HG02571 (cell line): ENCODE measurements around the gene NFIC.
"Not testable (repeated sequence)": the region's sequence is repeated elsewhere in the genome, so short reads cannot be mapped to it uniquely, and the experiment has no call there.

Experiments
- ATAC-seq: cut with Tn5 transposase; IDR thresholded peaks from one replicate; pipeline ENCODE4 v1.9.1; 2021; ENCODE audit warnings: mild to moderate bottlenecking, moderate library complexity; ENCODE audit not compliant: unreplicated experiment

Gene NFIC

DNA sequence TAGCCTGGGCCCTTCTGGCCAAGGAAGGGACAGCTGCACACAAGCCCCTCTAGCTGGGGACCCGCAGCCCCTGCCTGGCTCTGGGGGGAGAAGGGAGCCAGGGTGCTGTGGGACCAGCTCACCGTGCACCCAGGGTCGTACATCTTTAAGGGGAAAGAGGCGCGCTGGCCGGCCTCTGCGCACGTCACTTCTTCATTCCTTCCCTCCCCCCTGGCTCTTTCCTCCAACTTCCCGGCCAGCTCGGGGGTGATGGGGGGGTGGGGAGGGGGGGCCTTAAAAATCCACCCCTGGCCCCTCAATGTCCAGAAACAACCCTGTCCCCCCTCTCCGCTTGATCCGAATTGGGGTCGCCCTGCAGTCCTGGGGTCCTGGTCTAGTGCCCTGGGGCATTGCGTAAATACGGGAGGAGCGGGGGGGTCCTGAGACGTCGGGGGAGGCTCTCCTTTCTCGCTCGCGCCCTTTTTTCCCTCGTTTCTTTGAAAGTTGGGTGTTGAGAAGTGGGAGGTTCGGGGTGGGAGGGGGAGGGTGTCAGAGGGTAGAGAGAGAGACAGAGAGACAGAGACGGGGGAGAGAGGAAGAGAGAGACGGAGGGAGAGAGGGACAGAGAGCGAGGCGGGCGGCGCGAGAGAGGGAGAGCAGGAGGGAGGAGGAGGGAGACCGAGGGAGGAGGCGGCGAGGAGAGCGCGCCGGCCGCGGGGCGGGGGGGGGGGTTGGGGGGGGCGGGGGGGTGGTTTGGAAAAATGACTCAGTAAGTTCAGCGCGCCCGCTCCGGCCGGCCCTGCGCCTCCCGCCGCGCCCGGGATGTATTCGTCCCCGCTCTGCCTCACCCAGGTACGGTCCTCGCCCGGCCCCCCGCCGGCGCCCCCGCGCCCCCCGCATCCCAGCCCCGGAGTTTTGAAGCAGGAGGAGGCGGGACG is at the start of gene NFIC:
Gene NFIC, plus strand, starts transcription at position 748 of the 917 bp plus-strand sequence. Its CDS starts 54 bp downstream, at position 802.
- ATAC-seq, result no peak

GRCh38 chr19:3316659-3317207 is 49.6 kb upstream of the NFIC start:
- no peak for ATAC-seq

DNA sequence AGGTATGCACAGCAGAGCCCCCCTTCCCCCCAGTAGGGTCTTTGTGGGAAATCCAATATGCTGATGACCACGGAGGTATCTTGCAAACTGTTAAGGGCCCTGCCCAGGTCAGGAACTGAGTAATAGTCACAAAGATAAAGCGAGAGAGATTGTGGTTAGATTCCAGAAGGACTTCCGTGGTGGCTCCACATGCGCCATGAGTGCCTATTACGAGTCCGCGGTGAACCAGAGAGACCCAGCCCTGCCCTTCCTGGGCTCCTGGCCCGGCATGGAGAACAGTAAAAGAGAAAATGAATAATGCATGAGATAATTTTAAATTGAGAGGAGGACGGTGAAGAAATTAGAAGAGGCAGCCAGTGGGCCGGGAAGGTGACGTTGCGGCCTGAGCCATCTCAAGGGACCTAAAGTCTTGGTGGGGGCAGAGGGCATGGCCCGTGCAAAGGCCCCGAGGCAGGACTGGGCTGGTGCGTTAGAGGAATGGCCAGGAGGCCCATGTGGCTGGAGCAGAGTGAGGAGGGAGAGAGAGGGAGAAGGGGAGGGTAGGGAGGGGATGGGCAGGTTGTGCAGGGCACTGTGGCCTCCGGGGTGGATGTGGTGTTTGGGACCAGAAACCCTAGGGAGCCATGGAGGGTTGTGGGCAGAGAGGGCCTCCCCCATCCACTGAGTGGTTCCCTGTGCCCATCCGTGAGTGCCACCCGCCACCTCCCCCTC is 46.6 kb upstream of the NFIC start:
- ATAC-seq, result no peak

DNA sequence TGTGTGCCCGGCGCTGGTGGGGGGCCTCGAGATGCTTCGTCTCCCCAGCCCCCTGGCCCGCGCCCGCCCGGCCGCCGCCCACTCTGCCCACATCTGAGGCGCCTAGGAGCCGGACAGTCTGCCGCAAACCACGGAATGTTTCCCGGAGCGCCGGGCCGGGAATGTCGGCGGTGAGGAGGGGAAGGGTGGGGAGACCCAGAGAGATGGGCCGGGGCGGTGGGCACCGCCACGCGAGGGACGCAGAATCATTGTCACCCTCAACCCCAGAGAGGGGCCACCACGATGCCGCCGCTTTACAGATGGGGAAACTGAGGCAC is 46.1 kb upstream of the NFIC start:
- no peak for ATAC-seq

GRCh38 chr19:3320853-3321252 is 45.5 kb upstream of the NFIC start:
- ATAC-seq, result no peak

DNA sequence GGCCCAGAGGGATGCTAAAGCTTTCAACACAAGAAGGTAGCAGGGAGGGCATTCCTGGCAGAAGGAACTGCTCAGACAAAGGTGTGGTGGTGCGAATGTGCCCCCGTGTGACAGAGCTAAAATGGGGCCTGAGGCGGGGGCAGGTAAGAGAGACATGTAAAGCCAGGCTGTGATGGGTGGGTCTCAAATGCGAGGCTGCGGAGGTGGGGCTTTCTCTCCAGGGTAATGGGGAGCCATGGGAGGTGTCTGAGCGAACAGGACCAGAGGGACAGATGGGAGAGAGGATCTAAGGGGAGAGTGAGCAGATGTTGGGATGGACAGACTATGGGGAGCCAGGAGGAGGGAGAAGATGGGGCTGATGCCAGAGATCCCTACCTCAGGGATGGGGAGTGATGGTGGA is 44.7 kb upstream of the NFIC start:
- no peak for ATAC-seq

DNA sequence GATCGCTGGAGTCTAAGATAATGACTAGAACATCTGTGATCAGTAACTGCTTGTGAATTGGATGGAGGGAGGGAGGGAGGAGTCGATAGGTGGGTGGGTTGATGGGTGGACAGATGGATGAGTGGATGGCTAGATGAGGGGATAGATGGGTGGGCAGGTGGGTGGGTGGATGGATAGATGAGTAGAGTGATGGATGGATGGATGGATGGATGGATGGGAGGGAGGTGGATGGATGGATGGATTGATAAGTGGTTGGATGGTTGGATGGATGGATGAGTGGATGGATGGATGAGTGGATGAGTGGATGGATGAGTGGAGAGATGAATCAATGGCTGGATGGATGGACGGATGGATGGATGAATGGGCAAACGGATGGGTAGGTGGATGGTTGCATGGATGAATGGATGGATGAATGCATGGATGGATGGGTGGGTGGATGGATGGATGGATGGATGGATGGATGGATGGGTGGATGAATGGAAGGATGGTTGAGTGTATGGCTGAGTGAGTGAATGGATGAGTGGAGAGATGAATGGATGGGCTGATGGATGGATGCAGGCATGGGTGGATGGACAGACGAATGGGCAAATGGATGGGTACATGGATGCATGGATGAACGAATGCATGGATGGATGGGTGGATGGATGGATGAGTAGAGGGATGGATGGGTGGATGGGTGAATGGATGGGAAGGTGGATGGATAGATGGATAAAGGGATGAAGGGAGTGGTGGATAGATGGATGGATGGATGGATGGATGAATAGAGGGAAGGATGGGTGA is 44.0 kb upstream of the NFIC start:
- ATAC-seq, result no peak

GRCh38 chr19:3323026-3323425 is 43.4 kb upstream of the NFIC start:
- ATAC-seq, result no peak

DNA sequence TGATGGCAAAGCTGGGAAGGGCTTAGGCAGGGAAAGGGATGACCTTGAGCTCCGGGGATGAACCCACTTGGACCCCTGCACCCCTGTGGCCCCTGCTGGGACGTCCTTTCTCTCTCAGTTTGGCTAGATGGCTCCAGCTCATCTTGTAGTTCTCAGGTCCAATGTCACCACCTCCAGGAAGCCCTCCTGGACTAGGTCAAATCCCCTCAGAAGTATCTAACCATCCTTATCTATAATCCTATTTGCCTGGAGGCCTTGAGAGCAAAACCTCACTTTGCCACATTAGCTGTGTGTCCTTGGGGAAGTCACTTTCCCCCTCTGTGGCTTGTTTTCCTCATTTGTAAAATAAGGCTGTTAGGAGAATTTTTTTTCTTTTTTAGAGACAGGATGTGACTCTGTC is 42.7 kb upstream of the NFIC start:
- ATAC-seq, result no peak

- ATAC-seq, result no peak
Measured at GRCh38 chr19:3324405-3324856, 42.0 kb upstream of the NFIC start.

DNA sequence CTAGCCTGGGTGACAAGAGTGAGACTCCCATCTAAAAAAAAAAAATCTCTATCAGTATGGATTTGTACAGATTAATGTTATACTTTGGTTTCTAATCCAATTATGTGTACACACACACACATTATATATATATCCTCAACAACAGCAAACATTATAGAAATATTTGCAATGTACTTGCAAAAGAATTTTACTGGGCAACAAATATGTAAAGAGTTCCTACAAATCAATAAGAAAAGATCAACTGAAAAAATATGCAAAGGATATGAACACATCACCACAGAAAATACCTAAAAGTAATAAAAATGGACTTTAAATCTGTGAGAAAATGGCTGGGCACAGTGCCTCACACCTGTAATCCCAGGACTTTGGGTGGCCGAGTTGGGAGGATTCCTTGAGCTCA is 40.9 kb upstream of the NFIC start:
- no peak for ATAC-seq

GRCh38 chr19:3328743-3329142 is 37.6 kb upstream of the NFIC start:
- no peak for ATAC-seq

- no peak for ATAC-seq
Measured at GRCh38 chr19:3330047-3330446, 36.3 kb upstream of the NFIC start.

DNA sequence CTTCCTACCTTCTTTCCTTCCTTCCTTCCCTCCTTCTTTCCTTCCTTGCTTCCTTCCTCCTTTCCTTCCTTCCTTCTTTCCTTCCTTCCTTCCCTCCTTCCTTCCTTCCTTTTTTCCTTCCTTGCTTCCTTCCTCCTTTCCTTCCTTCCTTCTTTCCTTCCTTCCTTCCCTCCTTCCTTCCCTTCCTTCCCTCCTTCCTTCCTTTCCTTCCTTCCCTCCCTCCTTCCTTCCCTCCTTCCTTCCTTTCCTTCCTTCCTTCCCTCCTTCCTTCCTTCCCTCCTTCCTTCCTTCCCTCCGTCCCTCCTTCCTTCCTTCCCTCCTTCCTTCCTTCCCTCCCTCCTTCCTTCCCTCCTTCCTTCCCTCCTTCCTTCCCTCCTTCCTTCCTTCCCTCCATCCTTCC is 34.2 kb upstream of the NFIC start:
- not testable (repeated sequence) for ATAC-seq

- ATAC-seq, result no peak
Measured at GRCh38 chr19:3333020-3333583, 33.3 kb upstream of the NFIC start.

GRCh38 chr19:3333662-3334061 is 32.7 kb upstream of the NFIC start:
- ATAC-seq, result no peak

- ATAC-seq, result not testable (repeated sequence)
Measured at GRCh38 chr19:3334749-3335430, 31.5 kb upstream of the NFIC start.

DNA sequence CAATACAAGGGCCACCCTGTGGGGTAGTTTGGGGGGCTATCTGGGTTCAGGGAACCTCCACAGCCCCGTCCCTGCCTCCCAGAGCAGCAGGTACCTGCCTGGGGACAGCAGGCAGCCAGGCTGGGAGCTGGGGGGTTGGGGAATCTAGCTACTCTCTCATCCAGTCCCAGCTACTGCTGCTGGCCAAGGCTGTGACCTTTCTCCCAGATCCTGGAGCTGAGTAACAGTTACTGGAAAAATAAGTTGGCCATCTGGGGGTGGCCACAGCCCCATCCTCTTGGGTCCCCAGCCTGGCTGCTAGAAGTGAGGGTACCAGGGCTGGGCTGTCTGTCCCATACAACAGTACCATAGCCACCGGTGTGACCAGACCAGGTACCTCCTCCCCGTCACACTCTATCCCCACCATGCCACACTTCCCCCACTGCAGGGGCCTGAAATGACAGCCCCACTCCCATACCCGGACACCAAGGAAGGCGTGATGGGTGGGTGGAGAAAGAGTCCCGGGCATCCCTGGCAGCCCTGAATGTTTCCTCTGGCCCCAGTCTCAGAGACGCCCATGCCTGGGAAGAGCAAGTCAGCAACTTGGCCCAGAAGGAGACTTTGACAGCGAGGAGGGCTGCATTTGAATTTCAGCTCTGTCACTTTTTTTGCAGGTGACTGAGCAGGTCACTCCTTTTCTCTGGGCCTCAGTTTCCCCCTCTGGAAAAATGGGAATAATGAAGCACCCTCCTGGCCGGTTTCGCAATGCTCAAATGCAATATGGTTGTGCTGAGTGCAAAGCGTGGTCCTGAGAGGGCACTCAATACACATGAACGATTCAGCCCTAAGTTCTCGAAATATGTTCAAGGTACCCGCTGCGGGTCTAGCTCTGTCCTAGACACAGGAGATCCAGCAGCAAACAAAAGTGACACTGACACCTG is 30.7 kb upstream of the NFIC start:
- ATAC-seq, result no peak

DNA sequence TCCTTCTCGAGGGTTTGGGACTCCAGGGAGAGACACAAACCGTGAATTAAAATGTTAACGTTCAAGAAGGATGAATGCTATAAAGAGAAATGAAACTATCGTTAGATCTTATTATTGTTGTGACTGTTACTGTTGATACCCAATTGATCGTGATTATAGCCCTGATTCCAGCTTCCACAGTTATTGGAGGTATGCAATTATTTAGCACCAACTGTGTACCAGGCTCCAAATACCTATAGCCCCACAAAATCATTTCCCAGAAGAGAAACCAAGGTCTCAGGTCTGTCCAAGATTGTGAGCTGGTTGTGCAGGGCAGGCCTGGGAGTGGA is 30.1 kb upstream of the NFIC start:
- no peak for ATAC-seq
